NB4 (cell line): ENCODE measurements around the gene PAFAH1B2.

Experiments used
- DNase-seq: peaks from one replicate; pipeline ENCODE4 v3.0.0; 2010; ENCODE audit warnings: low read depth
- H3K4me3 ChIP-seq: one replicate; pipeline ENCODE4 v1.5.1; 2011; ENCODE audit warnings: mild to moderate bottlenecking, low read depth, low read length, moderate library complexity
- CTCF ChIP-seq: IDR thresholded peaks from one replicate; pipeline ENCODE4 v1.5.1; 2012; ENCODE audit warnings: low read depth, low read length
- MAX ChIP-seq: IDR thresholded peaks from 2 replicates; pipeline ENCODE4 v1.6.1; 2011; ENCODE audit warnings: low read depth, low read length
- MYC ChIP-seq: IDR thresholded peaks from 2 replicates; pipeline ENCODE4 v1.6.1; 2011; ENCODE audit warnings: low read depth, low read length
- POLR2A ChIP-seq: IDR thresholded peaks from 2 replicates; pipeline ENCODE4 v1.6.1; 2011; ENCODE audit warnings: mild to moderate bottlenecking; ENCODE audit not compliant: insufficient read length; ENCODE audit errors: extremely low read depth

The PAFAH1B2 gene

DNA sequence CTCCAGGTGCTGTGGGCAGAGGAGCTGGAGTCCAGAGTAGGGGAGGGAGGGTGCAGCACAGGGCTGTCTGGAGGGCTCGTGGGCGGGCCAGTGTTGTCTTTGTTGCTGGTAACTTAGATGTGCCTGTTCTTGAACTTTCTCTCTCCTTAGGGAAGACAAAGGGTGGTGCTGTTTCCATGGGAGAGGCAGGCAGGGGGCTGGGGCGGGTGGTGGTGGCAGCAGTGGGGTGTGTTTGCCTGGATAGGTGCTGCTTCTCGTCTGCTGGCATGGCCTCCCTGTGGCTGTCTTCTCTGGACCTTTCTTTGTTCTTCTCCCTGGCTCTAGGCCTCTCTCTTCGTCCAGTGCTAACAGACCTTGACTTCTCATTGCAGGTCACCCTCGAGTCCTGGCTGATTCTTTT is 42.9 kb downstream of the PAFAH1B2 start:
- TF ChIP-seq MAX (no peak), MYC (no peak), CTCF (no peak), POLR2A (no peak)
- no peak for DNase-seq
- H3K4me3 ChIP-seq, result no peak overlapping the region

GRCh38 chr11:117187428-117187798 is 43.3 kb downstream of the PAFAH1B2 start:
- no peak for DNase-seq
- no peak for TF ChIP-seq CTCF
- no peak for TF ChIP-seq POLR2A
- no peak for TF ChIP-seq MYC
- H3K4me3 ChIP-seq, result no peak overlapping the region

DNA sequence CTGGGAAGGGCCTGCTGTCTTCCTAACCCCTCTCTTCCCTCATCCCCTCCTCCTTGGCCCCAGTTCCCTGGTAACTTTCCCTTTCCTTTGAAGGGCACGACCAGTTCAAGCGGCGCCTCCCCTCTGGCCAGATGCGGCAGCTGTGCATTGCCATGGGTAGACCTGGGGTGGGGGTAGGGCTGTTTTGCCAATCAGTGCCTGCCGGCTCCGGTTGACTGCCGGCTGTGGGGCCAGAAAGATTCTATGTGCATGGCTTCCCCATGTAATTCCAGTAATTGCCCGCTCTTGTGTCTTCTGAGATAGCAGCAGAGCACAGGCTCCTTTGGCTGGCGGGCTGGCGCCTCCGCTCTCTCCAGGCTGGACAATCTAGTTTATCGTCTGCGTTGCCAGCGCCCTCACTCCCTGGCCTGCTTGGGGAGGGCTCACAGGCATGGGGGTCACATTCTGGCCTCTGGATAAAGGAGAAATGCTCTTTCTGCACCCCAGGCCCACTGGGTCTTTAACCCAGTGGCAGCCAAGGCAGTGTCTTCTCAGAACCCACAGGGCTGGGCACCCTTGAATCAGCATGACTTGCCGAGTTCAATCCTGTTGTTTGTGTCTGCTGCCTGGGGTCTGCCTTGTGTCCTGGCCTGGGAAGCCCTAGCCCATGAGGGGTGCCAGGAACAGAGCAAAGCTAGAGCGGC is 43.9 kb downstream of the PAFAH1B2 start:
- DNase-seq, result no peak
- no peak overlapping the region for H3K4me3 ChIP-seq
- no peak for TF ChIP-seq MYC
- TF ChIP-seq MAX, result no peak
- TF ChIP-seq POLR2A, result no peak
- no peak for TF ChIP-seq CTCF

DNA sequence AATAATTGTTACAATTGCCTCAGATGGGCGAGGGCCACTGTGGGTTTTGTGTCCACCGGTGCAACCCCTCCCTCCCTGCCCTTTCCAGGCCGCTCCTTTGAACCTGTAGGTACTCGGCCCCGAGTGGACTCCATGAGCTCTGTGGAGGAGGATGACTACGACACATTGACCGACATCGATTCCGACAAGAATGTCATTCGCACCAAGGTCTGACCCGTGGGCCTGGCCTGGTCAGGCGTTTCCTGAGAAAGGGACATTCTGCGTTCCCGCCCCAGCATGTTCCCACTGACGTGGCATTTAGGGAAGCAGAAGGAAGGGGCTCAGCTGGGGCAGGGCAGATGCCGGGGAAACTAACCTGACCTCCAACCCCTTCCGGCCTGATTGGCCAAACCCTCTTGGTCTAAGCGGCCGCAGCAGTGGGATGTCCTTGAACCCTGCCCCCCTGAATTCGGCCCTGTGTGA is 44.6 kb downstream of the PAFAH1B2 start:
- no peak for DNase-seq
- TF ChIP-seq CTCF (no peak), POLR2A (no peak), MYC (no peak), MAX (no peak)
- H3K4me3 ChIP-seq, result no peak overlapping the region

DNA sequence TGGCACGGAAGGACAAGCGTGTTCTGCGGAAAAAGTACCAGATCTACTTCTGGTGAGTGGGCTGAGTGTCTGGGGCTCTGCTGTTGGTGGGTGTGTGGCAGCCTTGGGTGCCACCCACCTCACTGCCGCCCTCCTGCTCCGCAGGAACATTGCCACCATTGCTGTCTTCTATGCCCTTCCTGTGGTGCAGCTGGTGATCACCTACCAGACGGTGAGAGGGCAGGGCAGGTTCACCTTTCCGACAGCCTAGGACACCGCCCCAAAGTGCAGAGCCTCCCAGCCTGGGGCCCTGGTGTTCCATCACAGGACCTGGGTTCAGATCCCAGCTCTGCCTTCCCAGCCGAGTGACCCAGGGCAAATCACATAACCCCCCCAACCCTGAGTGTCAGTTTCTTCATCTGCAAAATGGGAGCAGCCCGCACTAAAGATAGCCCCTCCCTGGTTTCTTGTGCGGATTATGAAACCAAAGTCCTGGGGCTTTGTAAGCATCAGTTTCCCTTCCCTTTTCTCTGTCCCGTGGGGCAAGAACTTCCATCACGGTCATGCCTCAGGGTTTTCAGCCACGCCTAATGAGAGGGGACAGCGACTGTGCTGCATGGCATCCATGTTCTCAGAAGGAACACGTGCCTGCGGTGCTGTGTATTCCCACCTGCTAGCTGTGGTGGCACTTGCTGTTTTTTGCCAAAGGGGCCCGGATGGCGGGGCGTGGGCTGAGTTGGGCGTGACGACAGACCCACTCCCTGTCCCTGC is 45.3 kb downstream of the PAFAH1B2 start:
- peak; percentile 80 for DNase-seq
- TF ChIP-seq MYC (no peak), CTCF (no peak)
- H3K4me3 ChIP-seq, result no peak overlapping the region
